ENCODE results near the gene ERFE.

Gene ERFE

DNA sequence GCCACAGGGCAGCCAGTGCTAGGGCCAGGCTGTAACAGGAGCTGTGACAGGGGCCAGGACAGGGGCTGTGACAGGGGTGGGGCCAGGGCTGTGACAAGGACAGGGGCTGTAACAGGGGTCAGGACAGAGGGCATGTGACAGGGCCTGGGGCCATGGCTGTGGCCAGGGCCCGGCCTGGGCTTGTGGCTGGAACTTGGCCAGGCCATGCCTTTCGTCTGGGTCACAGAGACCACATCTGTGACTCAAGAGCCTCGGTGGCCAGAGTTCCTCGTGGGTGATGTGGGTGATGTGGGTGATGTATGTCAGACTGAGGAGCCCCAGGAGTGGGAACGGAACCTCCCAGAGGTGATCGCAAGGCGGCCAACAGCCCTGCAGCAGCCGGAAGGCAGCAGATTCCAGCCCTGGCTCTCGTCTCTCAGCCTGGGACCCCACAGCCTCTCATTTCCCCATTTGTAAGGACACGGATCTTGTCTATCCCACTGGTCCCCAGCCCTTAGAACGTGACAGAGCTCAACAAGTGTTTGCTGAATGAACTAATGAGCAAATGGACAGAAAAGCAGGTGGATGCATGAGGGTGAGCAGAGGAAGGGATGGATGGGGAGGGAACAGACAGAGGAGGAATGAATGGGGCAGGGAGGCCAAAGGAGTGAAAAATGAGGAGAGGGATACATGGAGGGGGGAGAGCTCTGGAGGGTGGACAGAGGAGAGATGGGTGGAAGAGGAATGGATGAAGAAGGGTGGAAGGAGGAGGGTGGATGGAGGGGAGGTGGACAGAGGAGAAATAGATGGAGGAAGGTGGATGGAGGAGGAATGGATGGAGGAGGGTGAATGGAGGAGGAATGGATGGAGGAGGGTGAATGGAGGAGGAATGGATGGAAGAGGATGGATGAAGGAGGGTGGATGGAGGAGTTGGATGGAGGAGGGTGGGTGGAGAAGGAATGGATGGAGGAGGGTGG lies 41.3 kb upstream of the ERFE start:
- Histone ChIP-seq H3K27ac (ENCODE audit: insufficient read depth in 1 of 2, low read depth in 1 of 2, low read length in 2 of 2, poor library complexity in 1 of 2, severe bottlenecking in 2 of 2) (no peak overlapping the region), H3K4me1 (ENCODE audit: control extremely low read depth in 1 of 4, control insufficient read depth in 4 of 4, insufficient read depth in 4 of 4, low read length in 3 of 4) (no peaks in the 10 kb centered on the region), H3K36me3 (ENCODE audit: control insufficient read depth in 4 of 4, insufficient read depth in 4 of 4, low read length in 3 of 4) (no peaks in the 10 kb centered on the region), H3K9me3 (ENCODE audit: control extremely low read depth in 1 of 5, control insufficient read depth in 4 of 5, insufficient read depth in 2 of 5, low read depth in 1 of 5, low read length in 4 of 5) (peaks cover 0 to 6% (median 0%) of the 10 kb centered on the region in 5 experiments), H3K27me3 (replicated peaks in 2 of 5; ENCODE audit: control insufficient read depth in 4 of 5, insufficient read depth in 5 of 5, low read length in 4 of 5) (peaks cover 0 to 28% (median 0%) of the 10 kb centered on the region in 5 experiments), H3K4me3 (ENCODE audit: control insufficient read depth in 1 of 7, extremely low read depth in 1 of 7, insufficient read depth in 4 of 7, low read depth in 2 of 7, low read length in 6 of 7) (no peak overlapping the region)
- no peak for DNase-seq
- WGBS (ENCODE audit: insufficient coverage) = 81% methylated on average over 9 of the region's 11 CpGs
- POLR2A ChIA-PET = no interaction called here
- CTCF ChIA-PET = no interaction called here

DNA sequence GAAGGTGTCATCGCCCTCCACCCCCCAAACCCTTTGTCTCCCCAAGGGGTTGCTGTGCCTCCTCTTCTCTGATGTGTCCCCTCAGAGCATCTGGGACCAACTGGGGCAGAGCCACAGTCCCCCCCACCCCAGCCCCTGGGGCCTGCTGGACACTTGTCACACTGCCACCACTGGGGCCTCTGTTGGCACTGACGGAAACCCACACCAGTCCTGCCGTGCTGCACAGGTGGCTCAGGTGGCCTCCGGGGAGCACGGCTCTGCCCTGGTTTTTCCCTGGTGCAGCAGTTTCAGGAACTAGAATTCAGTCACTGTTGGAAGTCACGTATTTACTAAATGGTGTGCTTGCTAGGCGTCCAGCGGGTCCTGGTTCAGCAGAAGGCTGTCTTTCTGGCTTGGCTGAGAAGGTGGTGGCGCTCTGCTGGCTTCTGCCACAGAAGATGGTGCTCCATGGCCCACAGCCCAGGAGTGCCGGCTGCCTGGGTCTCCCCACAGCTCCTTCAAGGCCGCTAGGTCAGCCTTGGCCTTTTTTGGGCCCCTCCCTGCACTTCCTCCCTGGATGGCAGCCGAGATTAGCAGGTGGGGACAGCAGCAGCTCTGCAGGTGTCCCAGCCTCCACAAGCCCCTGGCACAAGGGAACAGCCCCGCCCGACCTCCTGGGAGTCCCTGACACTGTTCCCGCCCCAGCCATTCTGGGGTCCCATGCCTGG lies 38.9 kb upstream of the ERFE start:
- DNase-seq = peak in 1 of 3 donors; percentile 27
- Histone ChIP-seq H3K36me3 (ENCODE audit: control insufficient read depth in 4 of 4, insufficient read depth in 4 of 4, low read length in 3 of 4) (no peaks in the 10 kb centered on the region), H3K4me1 (ENCODE audit: control extremely low read depth in 1 of 4, control insufficient read depth in 4 of 4, insufficient read depth in 4 of 4, low read length in 3 of 4) (no peaks in the 10 kb centered on the region), H3K4me3 (ENCODE audit: control insufficient read depth in 1 of 7, extremely low read depth in 1 of 7, insufficient read depth in 4 of 7, low read depth in 2 of 7, low read length in 6 of 7) (no peak overlapping the region), H3K9me3 (ENCODE audit: control extremely low read depth in 1 of 5, control insufficient read depth in 4 of 5, insufficient read depth in 2 of 5, low read depth in 1 of 5, low read length in 4 of 5) (no peaks in the 10 kb centered on the region), H3K27me3 (replicated peaks in 2 of 5; ENCODE audit: control insufficient read depth in 4 of 5, insufficient read depth in 5 of 5, low read length in 4 of 5) (peaks cover 0 to 28% (median 0%) of the 10 kb centered on the region in 5 experiments), H3K27ac (ENCODE audit: insufficient read depth in 1 of 2, low read depth in 1 of 2, low read length in 2 of 2, poor library complexity in 1 of 2, severe bottlenecking in 2 of 2) (no peak overlapping the region)
- ChIA-PET CTCF (no interaction called here), POLR2A (no interaction called here)
- WGBS (ENCODE audit: insufficient coverage) = 56% methylated on average over 9 of the region's 15 CpGs

DNA sequence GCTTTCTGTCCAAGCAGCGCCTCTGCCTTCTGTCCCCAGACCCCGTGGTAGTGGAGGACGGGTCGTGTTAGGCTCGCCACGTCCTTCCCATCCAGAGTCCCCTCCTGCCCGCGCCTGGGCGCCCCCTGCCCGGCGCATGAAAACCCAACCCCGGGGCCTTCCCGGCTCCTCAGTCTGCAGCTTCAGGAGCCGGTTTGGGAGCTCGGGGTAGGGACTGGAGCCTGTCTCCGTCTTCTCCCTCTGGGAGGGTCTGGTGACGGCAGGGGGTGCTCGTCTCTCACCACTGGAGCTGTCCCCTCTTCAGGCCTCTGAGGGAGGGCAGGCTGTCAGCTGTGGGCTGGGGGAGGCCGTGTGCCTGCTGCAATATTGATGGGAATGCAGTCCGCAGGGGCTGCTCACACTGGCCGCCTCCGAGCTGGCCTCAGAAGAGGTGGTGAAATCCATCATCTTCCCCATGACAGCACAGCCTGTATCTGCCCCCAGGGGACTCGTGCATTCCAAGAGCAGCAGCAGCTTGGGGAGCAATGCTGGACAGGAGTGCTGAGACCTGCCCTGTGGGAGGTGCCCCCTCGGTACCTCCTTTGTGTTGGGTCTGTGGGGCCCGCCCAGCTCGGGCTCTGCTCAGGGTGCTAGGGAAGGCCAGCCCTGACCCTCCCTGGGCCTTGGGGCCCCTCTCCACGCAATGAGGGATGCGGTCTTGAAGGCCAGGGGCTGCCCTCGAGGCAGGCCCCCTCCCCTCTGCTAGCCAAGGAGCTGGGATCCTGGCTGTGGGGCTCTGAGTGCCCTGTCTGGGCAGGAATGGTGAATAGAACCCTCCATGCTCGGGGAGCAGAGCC lies 38.1 kb upstream of the ERFE start:
- Histone ChIP-seq H3K4me1 (ENCODE audit: control extremely low read depth in 1 of 4, control insufficient read depth in 4 of 4, insufficient read depth in 4 of 4, low read length in 3 of 4) (no peaks in the 10 kb centered on the region), H3K27me3 (replicated peaks in 2 of 5; ENCODE audit: control insufficient read depth in 4 of 5, insufficient read depth in 5 of 5, low read length in 4 of 5) (peaks cover 0 to 28% (median 0%) of the 10 kb centered on the region in 5 experiments), H3K9me3 (ENCODE audit: control extremely low read depth in 1 of 5, control insufficient read depth in 4 of 5, insufficient read depth in 2 of 5, low read depth in 1 of 5, low read length in 4 of 5) (no peaks in the 10 kb centered on the region), H3K36me3 (ENCODE audit: control insufficient read depth in 4 of 4, insufficient read depth in 4 of 4, low read length in 3 of 4) (no peaks in the 10 kb centered on the region), H3K27ac (ENCODE audit: insufficient read depth in 1 of 2, low read depth in 1 of 2, low read length in 2 of 2, poor library complexity in 1 of 2, severe bottlenecking in 2 of 2) (no peak overlapping the region), H3K4me3 (ENCODE audit: control insufficient read depth in 1 of 7, extremely low read depth in 1 of 7, insufficient read depth in 4 of 7, low read depth in 2 of 7, low read length in 6 of 7) (no peak overlapping the region)
- CTCF ChIA-PET = no interaction called here
- WGBS (ENCODE audit: insufficient coverage) = 62% methylated on average over 27 of the region's 30 CpGs
- DNase-seq = no peak
- POLR2A ChIA-PET = no interaction called here

DNA sequence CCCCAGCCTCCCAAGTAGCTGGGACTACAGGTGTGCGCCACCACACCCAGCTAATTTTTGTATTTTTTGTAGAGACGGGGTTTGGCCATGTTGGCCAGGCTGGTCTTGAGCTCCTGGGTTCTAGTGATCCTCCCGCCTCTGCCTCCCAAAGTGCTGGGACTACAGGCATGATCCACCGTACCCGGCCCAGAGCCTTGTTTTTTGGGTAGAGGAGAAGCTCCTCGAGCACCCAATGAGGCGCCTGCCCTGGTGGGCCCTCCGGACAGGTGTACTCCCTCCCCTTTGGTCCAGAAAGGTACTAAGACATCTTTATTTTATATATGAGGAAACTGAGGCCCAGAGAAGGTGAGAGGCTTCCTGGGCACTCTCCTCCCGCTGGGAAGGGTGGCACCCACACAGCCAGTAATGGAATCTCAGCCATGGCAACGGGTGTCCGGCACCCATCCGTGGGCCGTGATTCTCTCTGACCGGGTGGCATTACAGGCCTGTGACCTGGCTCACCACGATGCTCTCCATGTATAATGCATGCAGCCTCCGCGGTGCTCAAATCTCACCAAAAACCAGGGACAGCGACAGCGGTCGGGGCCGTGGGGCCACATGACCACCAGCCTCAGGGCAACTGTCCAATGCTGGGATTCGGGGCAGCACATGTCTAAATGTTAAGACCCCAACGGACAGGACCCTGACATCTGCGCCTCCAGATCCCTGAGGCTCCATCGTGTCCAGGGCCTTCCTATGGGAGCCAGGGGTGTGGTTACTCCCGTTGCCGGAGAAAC lies 37.1 kb upstream of the ERFE start:
- H3K27me3 ChIP-seq (replicated peaks in 2 of 5; ENCODE audit: control insufficient read depth in 4 of 5, insufficient read depth in 5 of 5, low read length in 4 of 5) = peaks cover 0 to 27% (median 0%) of the 10 kb centered on the region in 5 experiments
- WGBS (ENCODE audit: insufficient coverage) = 93% methylated on average over 25 of the region's 27 CpGs
- no peaks in the 10 kb centered on the region for H3K9me3 ChIP-seq (ENCODE audit: control extremely low read depth in 1 of 5, control insufficient read depth in 4 of 5, insufficient read depth in 2 of 5, low read depth in 1 of 5, low read length in 4 of 5)
- no peaks in the 10 kb centered on the region for H3K36me3 ChIP-seq (ENCODE audit: control insufficient read depth in 4 of 4, insufficient read depth in 4 of 4, low read length in 3 of 4)
- no peaks in the 10 kb centered on the region for H3K4me1 ChIP-seq (ENCODE audit: control extremely low read depth in 1 of 4, control insufficient read depth in 4 of 4, insufficient read depth in 4 of 4, low read length in 3 of 4)
- no peak for DNase-seq
- H3K27ac ChIP-seq (ENCODE audit: insufficient read depth in 1 of 2, low read depth in 1 of 2, low read length in 2 of 2, poor library complexity in 1 of 2, severe bottlenecking in 2 of 2) = no peak overlapping the region
- H3K4me3 ChIP-seq (ENCODE audit: control insufficient read depth in 1 of 7, extremely low read depth in 1 of 7, insufficient read depth in 4 of 7, low read depth in 2 of 7, low read length in 6 of 7) = no peak overlapping the region
- ChIA-PET POLR2A (no interaction called here), CTCF (no interaction called here)

DNA sequence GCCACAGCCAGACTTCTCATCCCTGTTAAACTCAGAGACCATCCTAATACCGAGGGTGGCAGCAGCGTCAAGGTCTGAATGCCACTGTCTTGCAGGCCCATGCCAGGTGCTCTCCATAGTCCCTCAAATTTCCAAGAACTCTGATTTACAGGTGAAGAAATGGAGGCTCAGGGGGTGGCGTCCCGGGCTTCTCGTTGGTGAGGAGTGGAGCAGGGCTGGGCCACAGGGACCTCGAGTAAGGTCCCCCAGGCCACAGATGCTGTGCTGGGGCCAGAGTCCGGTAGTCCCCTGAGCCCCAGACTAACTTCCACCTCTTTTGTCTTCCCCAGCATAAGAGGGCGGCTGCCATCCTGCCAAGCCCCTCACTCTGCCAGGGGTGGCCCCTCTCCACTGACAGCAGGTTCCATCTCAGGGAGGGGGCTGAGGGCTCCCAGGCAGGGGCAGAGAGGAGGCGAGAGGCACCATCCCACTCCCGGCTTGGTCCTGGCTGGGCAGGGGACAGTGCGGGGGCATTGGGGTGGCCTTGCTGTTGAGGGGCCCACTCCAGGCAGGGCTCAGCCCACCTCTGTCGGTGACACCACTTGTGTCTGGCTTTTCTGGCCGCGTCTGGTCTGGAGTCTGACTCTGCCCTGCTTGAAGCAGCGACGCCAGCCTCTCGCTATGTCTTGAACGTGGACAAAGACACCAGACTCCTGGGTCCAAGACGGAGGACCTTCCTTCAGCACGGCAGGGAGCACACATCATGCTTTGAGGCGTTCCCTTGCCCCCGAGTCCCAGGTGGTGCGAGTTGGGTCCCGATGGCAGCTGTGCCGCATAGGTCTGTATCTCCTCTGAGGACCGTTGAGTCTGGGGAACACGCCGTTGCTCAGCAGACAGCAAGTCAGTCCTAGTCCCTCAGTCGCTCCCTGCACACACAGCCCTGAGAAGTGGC lies 36.2 kb upstream of the ERFE start:
- WGBS (ENCODE audit: insufficient coverage) = 96% methylated on average over 26 of the region's 29 CpGs
- DNase-seq = no peak
- ChIA-PET POLR2A (no interaction called here), CTCF (no interaction called here)
- H3K27me3 ChIP-seq (replicated peaks in 2 of 5; ENCODE audit: control insufficient read depth in 4 of 5, insufficient read depth in 5 of 5, low read length in 4 of 5) = peaks cover 0 to 25% (median 0%) of the 10 kb centered on the region in 5 experiments
- no peaks in the 10 kb centered on the region for H3K36me3 ChIP-seq (ENCODE audit: control insufficient read depth in 4 of 4, insufficient read depth in 4 of 4, low read length in 3 of 4)
- no peak overlapping the region for H3K27ac ChIP-seq (ENCODE audit: insufficient read depth in 1 of 2, low read depth in 1 of 2, low read length in 2 of 2, poor library complexity in 1 of 2, severe bottlenecking in 2 of 2)
- no peaks in the 10 kb centered on the region for H3K9me3 ChIP-seq (ENCODE audit: control extremely low read depth in 1 of 5, control insufficient read depth in 4 of 5, insufficient read depth in 2 of 5, low read depth in 1 of 5, low read length in 4 of 5)
- no peak overlapping the region for H3K4me3 ChIP-seq (ENCODE audit: control insufficient read depth in 1 of 7, extremely low read depth in 1 of 7, insufficient read depth in 4 of 7, low read depth in 2 of 7, low read length in 6 of 7)
- H3K4me1 ChIP-seq (ENCODE audit: control extremely low read depth in 1 of 4, control insufficient read depth in 4 of 4, insufficient read depth in 4 of 4, low read length in 3 of 4) = peaks cover 0 to 2% (median 0%) of the 10 kb centered on the region in 4 experiments
